Measurements from ENCODE around the gene PACSIN2.

PACSIN2 gene

GRCh38 chr22:42904050-42904449 is 110.9 kb downstream of the PACSIN2 start:
- no peak for TF ChIP-seq FOXP2 (optimal IDR thresholded peaks at IDR 0.05; ENCODE audit: borderline replicate concordance, extremely low read depth, extremely low read length, insufficient read depth)
- no peak for TF ChIP-seq POLR2AphosphoS5 (IDR thresholded peaks at IDR 0.05; ENCODE audit: low read depth, low read length)
- no peak for TF ChIP-seq SIN3A (IDR thresholded peaks at IDR 0.05; ENCODE audit: borderline replicate concordance, insufficient read depth, low read length)
- no peak for TF ChIP-seq REST (IDR thresholded peaks at IDR 0.05; ENCODE audit: insufficient read depth in 1 of 2, low read depth in 2 of 2, low read length in 2 of 2)
- TF ChIP-seq TAF1 (IDR thresholded peaks at IDR 0.05; ENCODE audit: borderline replicate concordance, insufficient read depth, low read length): no peak

GRCh38 chr22:42902875-42903510 is 112.0 kb downstream of the PACSIN2 start:
- TF ChIP-seq REST (IDR thresholded peaks at IDR 0.05; ENCODE audit: insufficient read depth in 1 of 2, low read depth in 2 of 2, low read length in 2 of 2) (no peak), SIN3A (IDR thresholded peaks at IDR 0.05; ENCODE audit: borderline replicate concordance, insufficient read depth, low read length) (no peak), POLR2AphosphoS5 (IDR thresholded peaks at IDR 0.05; ENCODE audit: low read depth, low read length) (no peak), TAF1 (IDR thresholded peaks at IDR 0.05; ENCODE audit: borderline replicate concordance, insufficient read depth, low read length) (no peak), FOXP2 (optimal IDR thresholded peaks at IDR 0.05; ENCODE audit: borderline replicate concordance, extremely low read depth, extremely low read length, insufficient read depth) (no peak)

GRCh38 chr22:42901790-42902508 is 113.0 kb downstream of the PACSIN2 start:
- no peak for TF ChIP-seq POLR2AphosphoS5 (IDR thresholded peaks at IDR 0.05; ENCODE audit: low read depth, low read length)
- no peak for TF ChIP-seq FOXP2 (optimal IDR thresholded peaks at IDR 0.05; ENCODE audit: borderline replicate concordance, extremely low read depth, extremely low read length, insufficient read depth)
- no peak for TF ChIP-seq SIN3A (IDR thresholded peaks at IDR 0.05; ENCODE audit: borderline replicate concordance, insufficient read depth, low read length)
- no peak for TF ChIP-seq TAF1 (IDR thresholded peaks at IDR 0.05; ENCODE audit: borderline replicate concordance, insufficient read depth, low read length)

GRCh38 chr22:42897960-42898359 is 117.0 kb downstream of the PACSIN2 start:
- no peak for TF ChIP-seq POLR2AphosphoS5 (IDR thresholded peaks at IDR 0.05; ENCODE audit: low read depth, low read length)
- TF ChIP-seq TAF1 (IDR thresholded peaks at IDR 0.05; ENCODE audit: borderline replicate concordance, insufficient read depth, low read length): no peak
- TF ChIP-seq REST (IDR thresholded peaks at IDR 0.05; ENCODE audit: insufficient read depth in 1 of 2, low read depth in 2 of 2, low read length in 2 of 2): no peak
- no peak for TF ChIP-seq FOXP2 (optimal IDR thresholded peaks at IDR 0.05; ENCODE audit: borderline replicate concordance, extremely low read depth, extremely low read length, insufficient read depth)
- TF ChIP-seq SIN3A (IDR thresholded peaks at IDR 0.05; ENCODE audit: borderline replicate concordance, insufficient read depth, low read length): no peak

- TF ChIP-seq POLR2AphosphoS5 (IDR thresholded peaks at IDR 0.05; ENCODE audit: low read depth, low read length) (no peak), SIN3A (IDR thresholded peaks at IDR 0.05; ENCODE audit: borderline replicate concordance, insufficient read depth, low read length) (no peak), FOXP2 (optimal IDR thresholded peaks at IDR 0.05; ENCODE audit: borderline replicate concordance, extremely low read depth, extremely low read length, insufficient read depth) (no peak), TAF1 (IDR thresholded peaks at IDR 0.05; ENCODE audit: borderline replicate concordance, insufficient read depth, low read length) (no peak), REST (IDR thresholded peaks at IDR 0.05; ENCODE audit: insufficient read depth in 1 of 2, low read depth in 2 of 2, low read length in 2 of 2) (no peak)
Observed at GRCh38 chr22:42895541-42895981, 119.4 kb downstream of the PACSIN2 start.

Measured in PFSK-1 (cell line).